Type B pancreatic cell (in vitro differentiated cells): ENCODE data around the gene IL17RC. TPM values are rescaled to one million over a fixed set of nuclear protein-coding genes. Genes with fewer than 3 reads are reported as not detected.

Experiments used
- DNase-seq: peaks from one replicate; pipeline ENCODE4 v3.0.0; 2021; ENCODE audit warnings: mixed read lengths; ENCODE audit not compliant: unreplicated experiment; ENCODE audit errors: extremely low spot score
- H3K27ac Mint-ChIP-seq: 2 replicates; pipeline ENCODE4 v1.8.0; 2021; ENCODE audit warnings: mild to moderate bottlenecking, mixed read lengths
- H3K27me3 Mint-ChIP-seq: 2 replicates; pipeline ENCODE4 v1.8.0; 2021; ENCODE audit warnings: mixed read lengths
- H3K36me3 Mint-ChIP-seq: 2 replicates; pipeline ENCODE4 v1.8.0; 2021; ENCODE audit warnings: mixed read lengths
- H3K4me1 Mint-ChIP-seq: one replicate; pipeline ENCODE4 v1.8.0; 2021; ENCODE audit warnings: mixed read lengths; ENCODE audit not compliant: unreplicated experiment
- H3K4me3 Mint-ChIP-seq: 2 replicates; pipeline ENCODE4 v1.8.0; 2021; ENCODE audit warnings: mild to moderate bottlenecking, mixed read lengths
- H3K9me3 Mint-ChIP-seq: 2 replicates; pipeline ENCODE4 v1.8.0; 2021; ENCODE audit warnings: mixed read lengths
- CTCF ChIP-seq: fragments of 200-600 bp; sonication (generic); conservative IDR thresholded peaks from 2 replicates; pipeline ENCODE4 v1.5.0; 2021; ENCODE audit warnings: antibody characterized with exemption, mild to moderate bottlenecking
- total RNA-seq: library from RNA; stranded (reverse); gene quantifications from 2 replicates; pipeline ENCODE4 v1.2.1, GENCODE V29; 2021; ENCODE audit warnings: low replicate concordance

The IL17RC gene
- total RNA-seq, 1 donor from 2014 or later = 22.6 TPM

- peak overlapping the region; percentile 82 for H3K27ac Mint-ChIP-seq
- H3K9me3 Mint-ChIP-seq = no peaks in the 10 kb centered on the region
- TF ChIP-seq CTCF = no peak
- no peaks in the 10 kb centered on the region for H3K27me3 Mint-ChIP-seq
- no peaks in the 10 kb centered on the region for H3K4me1 Mint-ChIP-seq
- peak overlapping the region; percentile 59 for H3K4me3 Mint-ChIP-seq
- no peak for DNase-seq
- no peaks in the 10 kb centered on the region for H3K36me3 Mint-ChIP-seq
Measured at GRCh38 chr3:9883706-9884554, 33.0 kb upstream of the IL17RC start.

- Mint-ChIP-seq H3K27ac (peak overlapping the region; percentile 82), H3K4me3 (peak overlapping the region; percentile 59), H3K9me3 (no peaks in the 10 kb centered on the region), H3K4me1 (no peaks in the 10 kb centered on the region), H3K36me3 (no peaks in the 10 kb centered on the region), H3K27me3 (no peaks in the 10 kb centered on the region)
- no peak for DNase-seq
- no peak for TF ChIP-seq CTCF
Measured at GRCh38 chr3:9884555-9885165, 32.2 kb upstream of the IL17RC start.

GRCh38 chr3:9886328-9886727 is 30.6 kb upstream of the IL17RC start:
- Mint-ChIP-seq H3K36me3 (peaks cover 4% of the 10 kb centered on the region), H3K4me1 (no peaks in the 10 kb centered on the region), H3K27ac (no peak overlapping the region), H3K27me3 (no peaks in the 10 kb centered on the region), H3K4me3 (no peak overlapping the region), H3K9me3 (no peaks in the 10 kb centered on the region)
- no peak for DNase-seq
- no peak for TF ChIP-seq CTCF

- DNase-seq = no peak
- Mint-ChIP-seq H3K9me3 (no peaks in the 10 kb centered on the region), H3K4me3 (no peak overlapping the region), H3K27me3 (no peaks in the 10 kb centered on the region), H3K27ac (no peak overlapping the region), H3K4me1 (peaks cover 7% of the 10 kb centered on the region), H3K36me3 (peaks cover 7% of the 10 kb centered on the region)
- no peak for TF ChIP-seq CTCF
Measured at GRCh38 chr3:9887480-9887879, 29.4 kb upstream of the IL17RC start.

- Mint-ChIP-seq H3K9me3 (no peaks in the 10 kb centered on the region), H3K36me3 (peaks cover 13% of the 10 kb centered on the region), H3K27ac (no peak overlapping the region), H3K4me1 (peaks cover 11% of the 10 kb centered on the region), H3K27me3 (no peaks in the 10 kb centered on the region), H3K4me3 (no peak overlapping the region)
- DNase-seq = no peak
- TF ChIP-seq CTCF = no peak
Measured at GRCh38 chr3:9888540-9888939, 28.4 kb upstream of the IL17RC start.
